Hepatocyte (in vitro differentiated cells): ENCODE results near the gene IL2RA. TPM values are rescaled to one million over a fixed set of nuclear protein-coding genes. Genes with fewer than 3 reads are reported as not detected.

Experiments used
- DNase-seq: peaks from one replicate; pipeline ENCODE4 v3.0.0-alpha.2; 2016; ENCODE audit warnings: low spot score
- H2AFZ ChIP-seq: fragments of 200-600 bp; sonication (generic); 2 replicates; pipeline ENCODE4 v1.6.0; 2016; ENCODE audit warnings: antibody characterized with exemption, mild to moderate bottlenecking
- H3K27ac ChIP-seq: fragments of 200-600 bp; sonication (generic); 2 replicates; pipeline ENCODE4 v1.5.1; 2016; ENCODE audit warnings: mild to moderate bottlenecking
- H3K27me3 ChIP-seq: fragments of 200-600 bp; sonication (generic); 2 replicates; pipeline ENCODE4 v1.6.1; 2016
- H3K36me3 ChIP-seq: fragments of 200-600 bp; sonication (generic); replicated peaks from 2 replicates; pipeline ENCODE4 v1.5.1; 2016; ENCODE audit warnings: low read depth; ENCODE audit not compliant: insufficient read depth
- H3K4me1 ChIP-seq: fragments of 200-600 bp; sonication (generic); 2 replicates; pipeline ENCODE4 v1.5.1; 2016; ENCODE audit warnings: mild to moderate bottlenecking, moderate library complexity; ENCODE audit not compliant: insufficient read depth
- H3K4me2 ChIP-seq: fragments of 200-600 bp; sonication (generic); 2 replicates; pipeline ENCODE4 v1.6.0; 2016
- H3K4me3 ChIP-seq: fragments of 200-600 bp; sonication (generic); 2 replicates; pipeline ENCODE4 v1.5.1; 2016; ENCODE audit warnings: mild to moderate bottlenecking
- H3K79me2 ChIP-seq: fragments of 200-600 bp; sonication (generic); 2 replicates; pipeline ENCODE4 v1.6.0; 2017; ENCODE audit warnings: mild to moderate bottlenecking
- H3K9me2 ChIP-seq: fragments of 200-600 bp; sonication (generic); replicated peaks from 2 replicates; pipeline ENCODE4 v1.6.0; 2017; ENCODE audit warnings: mild to moderate bottlenecking; ENCODE audit not compliant: insufficient read depth
- H3K9me3 ChIP-seq: fragments of 200-600 bp; sonication (generic); 2 replicates; pipeline ENCODE4 v1.5.1; 2016; ENCODE audit warnings: low read depth, mild to moderate bottlenecking
- H4K20me1 ChIP-seq: fragments of 200-600 bp; sonication (generic); 2 replicates; pipeline ENCODE4 v1.6.0; 2016; ENCODE audit warnings: mild to moderate bottlenecking; ENCODE audit not compliant: insufficient read depth, poor library complexity, severe bottlenecking
- CTCF ChIP-seq: fragments of 200-600 bp; sonication (generic); IDR thresholded peaks from 2 replicates; pipeline ENCODE4 v1.5.1; 2016; ENCODE audit warnings: antibody characterized with exemption, mild to moderate bottlenecking; ENCODE audit not compliant: poor library complexity
- EZH2 ChIP-seq: fragments of 200-600 bp; sonication (generic); IDR thresholded peaks from 2 replicates; pipeline ENCODE4 v1.6.1; 2016; ENCODE audit warnings: antibody characterized with exemption, mild to moderate bottlenecking, borderline replicate concordance
- EZH2phosphoT487 ChIP-seq: fragments of 200-600 bp; sonication (generic); IDR thresholded peaks from one replicate; pipeline ENCODE4 v1.6.1; 2018; ENCODE audit warnings: antibody characterized with exemption, mild to moderate bottlenecking, low read depth, moderate library complexity; ENCODE audit not compliant: unreplicated experiment, severe bottlenecking
- WGBS: methylation state at CpG from one replicate; pipeline ENCODE4 v1.1.6; 2016; ENCODE audit warnings: low lambda C conversion rate; ENCODE audit errors: missing lambda C conversion rate; 5-methylcytosine and 5-hydroxymethylcytosine counted together
- polyA plus RNA-seq: library from polyadenylated mRNA; unstranded; fragments of >200 nt; fragmentation: Nextera tagmentation; extraction: Ambion mirVana; gene quantifications from 2 replicates; pipeline ENCODE4 v1.2.1, GENCODE V29; 2016
- total RNA-seq: library from RNA; depleted of rRNA; stranded (reverse); fragments of >200 nt; gene quantifications from 2 replicates; pipeline ENCODE4 v1.2.3, GENCODE V29; 2014

The IL2RA gene
- total and polyA plus RNA-seq, 2 experiments from 2014 or later = not detected

GRCh38 chr10:6097063-6097462, 34.9 kb upstream of the IL2RA start:
- H3K36me3 ChIP-seq = no peaks in the 10 kb centered on the region

DNA sequence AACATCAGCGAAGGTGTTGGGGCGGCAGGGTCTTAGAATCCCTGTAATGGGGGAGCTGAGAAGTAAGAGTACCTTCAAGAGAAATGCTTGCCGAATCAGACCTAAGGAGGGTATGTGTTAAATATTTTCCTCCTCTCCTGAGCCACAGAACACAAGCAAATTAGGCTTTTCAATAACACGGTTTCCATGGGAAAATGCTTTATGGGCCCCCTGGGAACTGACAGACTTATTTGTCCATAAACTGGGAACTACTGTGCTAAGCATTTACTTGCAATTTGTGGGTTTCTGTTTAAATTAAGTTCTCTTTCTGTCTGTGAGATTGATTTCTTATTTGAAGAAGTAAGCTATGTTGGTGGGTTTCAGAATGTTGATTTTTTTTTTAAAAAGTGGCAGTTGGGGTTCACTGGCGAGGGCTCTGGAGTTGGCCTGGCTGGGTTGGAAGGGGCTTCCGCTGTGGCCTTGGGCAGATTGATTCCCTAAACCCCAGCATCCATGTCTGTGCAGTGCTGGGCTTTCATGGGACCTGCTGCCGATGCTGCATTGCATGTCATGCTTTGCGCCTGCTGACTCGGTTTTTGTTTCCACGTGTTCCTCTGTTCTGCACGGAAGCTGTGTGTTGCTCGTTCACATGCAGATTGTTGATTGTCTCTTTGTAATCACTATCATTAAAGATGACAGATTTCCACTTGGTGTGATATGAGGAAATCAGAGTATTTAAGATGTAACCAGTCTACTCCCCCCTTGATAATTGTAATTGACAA, 33.8 kb upstream of the IL2RA start:
- Histone ChIP-seq H3K4me2 (no peak overlapping the region), H3K4me3 (no peak overlapping the region), H3K79me2 (peaks cover 93% of the 10 kb centered on the region), H2AFZ (no peak overlapping the region), H3K4me1 (peaks cover 13% of the 10 kb centered on the region), H3K27ac (no peak overlapping the region), H3K9me3 (no peaks in the 10 kb centered on the region), H4K20me1 (peaks cover 62% of the 10 kb centered on the region), H3K27me3 (no peaks in the 10 kb centered on the region), H3K9me2 (no peaks in the 10 kb centered on the region), H3K36me3 (no peaks in the 10 kb centered on the region)
- 91% methylated on average over 12 of the region's 12 CpGs for WGBS
- TF ChIP-seq CTCF (no peak), EZH2phosphoT487 (no peak), EZH2 (no peak)
- DNase-seq = no peak

More at GRCh38 chr10:6097063-6097462, 34.9 kb upstream of the IL2RA start:
- no peak overlapping the region for H3K4me2 ChIP-seq
- no peak for DNase-seq
- H3K27me3 ChIP-seq = no peaks in the 10 kb centered on the region
- H3K27ac ChIP-seq = no peak overlapping the region
- peaks cover 3% of the 10 kb centered on the region for H3K4me1 ChIP-seq
- H3K79me2 ChIP-seq = peaks cover 92% of the 10 kb centered on the region
- no peaks in the 10 kb centered on the region for H3K9me2 ChIP-seq
- WGBS = 95% methylated on average over 5 of the region's 5 CpGs
- no peak for TF ChIP-seq EZH2
- no peak for TF ChIP-seq EZH2phosphoT487
- TF ChIP-seq CTCF = no peak
- peaks cover 51% of the 10 kb centered on the region for H4K20me1 ChIP-seq
- H3K4me3 ChIP-seq = no peak overlapping the region
- H2AFZ ChIP-seq = no peak overlapping the region
- no peaks in the 10 kb centered on the region for H3K9me3 ChIP-seq

- Histone ChIP-seq H2AFZ (no peak overlapping the region), H3K9me2 (no peaks in the 10 kb centered on the region), H3K4me1 (peaks cover 21% of the 10 kb centered on the region), H3K9me3 (no peaks in the 10 kb centered on the region), H3K4me2 (no peak overlapping the region), H3K79me2 (peaks cover 86% of the 10 kb centered on the region), H3K36me3 (no peaks in the 10 kb centered on the region), H3K4me3 (no peak overlapping the region), H3K27ac (no peak overlapping the region), H3K27me3 (no peaks in the 10 kb centered on the region), H4K20me1 (peaks cover 73% of the 10 kb centered on the region)
- no peak for DNase-seq
- WGBS = 93% methylated on average over 2 of the region's 2 CpGs
- TF ChIP-seq CTCF (no peak), EZH2 (no peak), EZH2phosphoT487 (no peak)
Measured at GRCh38 chr10:6092731-6093130, 30.6 kb upstream of the IL2RA start.
